GM23338 (cell line): ENCODE data around the gene GRIK2. TPM values are rescaled to one million over a fixed set of nuclear protein-coding genes. Genes with fewer than 3 reads are reported as not detected.

Experiments used
- ATAC-seq: fragments of 200-7000 bp; cut with Tn5 transposase; 3 replicates; pipeline ENCODE4 v1.9.1; 2020
- DNase-seq: peaks from one replicate; pipeline ENCODE4 v3.0.0-alpha.2; 2015; ENCODE audit warnings: low spot score
- H2AFZ ChIP-seq: fragments of 200-600 bp; sonication (generic); 2 replicates; pipeline ENCODE4 v1.8.0; 2016; ENCODE audit warnings: antibody characterized with exemption, mild to moderate bottlenecking, moderate library complexity
- H3F3A ChIP-seq: fragments of 200-600 bp; sonication (generic); replicated peaks from 2 replicates; pipeline ENCODE4 v1.8.0; 2017; ENCODE audit warnings: antibody characterized with exemption, mixed run types, low read depth
- H3K27ac ChIP-seq: fragments of 200-600 bp; sonication (generic); 2 replicates; pipeline ENCODE4 v1.6.1; 2016; ENCODE audit warnings: low read depth
- H3K27me3 ChIP-seq: fragments of 200-600 bp; sonication (generic); 2 replicates; pipeline ENCODE4 v1.8.0; 2016; ENCODE audit warnings: mild to moderate bottlenecking, mixed run types, moderate library complexity; ENCODE audit not compliant: insufficient read depth
- H3K36me3 ChIP-seq: fragments of 200-600 bp; sonication (generic); 2 replicates; pipeline ENCODE4 v1.8.0; 2016; ENCODE audit warnings: mild to moderate bottlenecking; ENCODE audit not compliant: insufficient read depth
- H3K4me1 ChIP-seq: fragments of 200-600 bp; sonication (generic); 2 replicates; pipeline ENCODE4 v1.8.0; 2016; ENCODE audit warnings: mild to moderate bottlenecking, moderate library complexity; ENCODE audit not compliant: insufficient read depth
- H3K4me2 ChIP-seq: fragments of 200-600 bp; sonication (generic); 2 replicates; pipeline ENCODE4 v1.7.1; 2017; ENCODE audit warnings: mixed run types
- H3K4me3 ChIP-seq: fragments of 200-600 bp; sonication (generic); 2 replicates; pipeline ENCODE4 v1.6.1; 2016; ENCODE audit warnings: mixed run types
- H3K79me2 ChIP-seq: fragments of 200-600 bp; sonication (generic); replicated peaks from 2 replicates; pipeline ENCODE4 v1.8.0; 2017; ENCODE audit warnings: mild to moderate bottlenecking; ENCODE audit not compliant: insufficient read depth
- H3K9me2 ChIP-seq: fragments of 200-600 bp; sonication (generic); 2 replicates; pipeline ENCODE4 v1.8.0; 2017; ENCODE audit not compliant: insufficient read depth
- H4K20me1 ChIP-seq: fragments of 200-600 bp; sonication (generic); replicated peaks from 2 replicates; pipeline ENCODE4 v1.8.0; 2017; ENCODE audit warnings: mild to moderate bottlenecking; ENCODE audit not compliant: insufficient read depth
- H3K27ac Mint-ChIP-seq: 2 replicates; pipeline ENCODE4 v1.8.0; 2020; ENCODE audit warnings: inconsistent platforms, mild to moderate bottlenecking, moderate library complexity, mixed read lengths
- H3K27me3 Mint-ChIP-seq: 3 replicates; pipeline ENCODE4 v1.8.0; 2022; ENCODE audit warnings: low read depth, mild to moderate bottlenecking, moderate library complexity, mixed read lengths, inconsistent platforms; ENCODE audit not compliant: insufficient read depth, poor library complexity
- H3K36me3 Mint-ChIP-seq: 3 replicates; pipeline ENCODE4 v1.8.0; 2021; ENCODE audit warnings: low read depth, mild to moderate bottlenecking, inconsistent platforms, moderate library complexity, mixed read lengths
- H3K4me1 Mint-ChIP-seq: 3 replicates; pipeline ENCODE4 v1.8.0; 2020; ENCODE audit warnings: mild to moderate bottlenecking, inconsistent platforms, mixed read lengths
- H3K4me3 Mint-ChIP-seq: 3 replicates; pipeline ENCODE4 v1.8.0; 2021; ENCODE audit warnings: moderate library complexity, mild to moderate bottlenecking, inconsistent platforms, mixed read lengths
- H3K9me3 Mint-ChIP-seq: 3 replicates; pipeline ENCODE4 v1.8.0; 2020; ENCODE audit warnings: moderate library complexity, mild to moderate bottlenecking, inconsistent platforms, mixed read lengths
- CREB1 ChIP-seq: fragments of 250-450 bp; sonication (Bioruptor Pico); IDR thresholded peaks from 2 replicates; pipeline ENCODE4 v1.5.0; 2020; ENCODE audit warnings: low read depth, mild to moderate bottlenecking, moderate library complexity
- EZH2 ChIP-seq: fragments of 200-600 bp; sonication (generic); IDR thresholded peaks from one replicate; pipeline ENCODE4 v1.8.0; 2017; ENCODE audit warnings: antibody characterized with exemption, mild to moderate bottlenecking, low read depth; ENCODE audit not compliant: unreplicated experiment
- EZH2phosphoT487 ChIP-seq: fragments of 200-600 bp; sonication (generic); IDR thresholded peaks from one replicate; pipeline ENCODE4 v1.8.1; 2018; ENCODE audit warnings: antibody characterized with exemption; ENCODE audit not compliant: unreplicated experiment
- JUNB ChIP-seq: IDR thresholded peaks from one replicate; pipeline ENCODE4 v1.6.1; 2016; ENCODE audit warnings: antibody characterized with exemption; ENCODE audit not compliant: unreplicated experiment
- NANOG ChIP-seq: IDR thresholded peaks from 2 replicates; pipeline ENCODE4 v1.6.1; 2016; ENCODE audit warnings: antibody characterized with exemption, borderline replicate concordance
- POLR2AphosphoS5 ChIP-seq: IDR thresholded peaks from 2 replicates; pipeline ENCODE4 v1.6.1; 2016; ENCODE audit warnings: antibody characterized with exemption, low read depth
- STAT1 ChIP-seq: IDR thresholded peaks from one replicate; pipeline ENCODE4 v1.6.1; 2016; ENCODE audit warnings: antibody characterized with exemption; ENCODE audit not compliant: unreplicated experiment
- ZNF114 ChIP-seq: fragments of 250-450 bp; sonication (Bioruptor Pico); IDR thresholded peaks from 2 replicates; pipeline ENCODE4 v1.5.0; 2020; ENCODE audit warnings: mild to moderate bottlenecking, moderate library complexity
- ZNF331 ChIP-seq: fragments of 250-450 bp; sonication (Bioruptor Pico); IDR thresholded peaks from 2 replicates; pipeline ENCODE4 v1.5.0; 2020; ENCODE audit warnings: low read depth, mild to moderate bottlenecking, moderate library complexity
- polyA plus RNA-seq: library from polyadenylated mRNA; unstranded; fragments of >200 nt; fragmentation: Nextera tagmentation; extraction: Ambion mirVana; gene quantifications from 2 replicates; pipeline ENCODE4 v1.2.1, GENCODE V29; 2016
- total RNA-seq: library from RNA; depleted of rRNA; stranded (reverse); fragments of >200 nt; shearing (Covaris generic); gene quantifications from 2 replicates; pipeline ENCODE4 v1.2.3, GENCODE V29; 2014
- TF ChIP-seq, protein P1 (sequence below): IDR thresholded peaks from 2 replicates; pipeline ENCODE4 v1.6.1; 2016; ENCODE audit warnings: antibody characterized with exemption
- TF ChIP-seq, protein P2 (sequence below), 2 experiments: fragments of 200-600 bp in 1 of 2; sonication (generic) in 1 of 2; conservative IDR thresholded peaks; 2 replicates each; pipeline versions ENCODE4 v1.5.1 to v1.6.1; 2016 to 2017; ENCODE audit warnings: antibody characterized with exemption in 2 of 2, low read depth in 2 of 2, mild to moderate bottlenecking in 2 of 2, moderate library complexity in 1 of 2
- TF ChIP-seq, protein P3 (sequence below): fragments of 250-450 bp; sonication (Bioruptor Pico); IDR thresholded peaks from 2 replicates; pipeline ENCODE4 v1.5.0; 2020; ENCODE audit warnings: mild to moderate bottlenecking, moderate library complexity
- TF ChIP-seq, protein P4 (sequence below): IDR thresholded peaks from one replicate; pipeline ENCODE4 v1.6.1; 2018; ENCODE audit warnings: antibody characterized with exemption; ENCODE audit not compliant: unreplicated experiment

GRIK2 gene
- total and polyA plus RNA-seq, 2 experiments from 2014 or later = 0.73 to 3.0 TPM

DNA sequence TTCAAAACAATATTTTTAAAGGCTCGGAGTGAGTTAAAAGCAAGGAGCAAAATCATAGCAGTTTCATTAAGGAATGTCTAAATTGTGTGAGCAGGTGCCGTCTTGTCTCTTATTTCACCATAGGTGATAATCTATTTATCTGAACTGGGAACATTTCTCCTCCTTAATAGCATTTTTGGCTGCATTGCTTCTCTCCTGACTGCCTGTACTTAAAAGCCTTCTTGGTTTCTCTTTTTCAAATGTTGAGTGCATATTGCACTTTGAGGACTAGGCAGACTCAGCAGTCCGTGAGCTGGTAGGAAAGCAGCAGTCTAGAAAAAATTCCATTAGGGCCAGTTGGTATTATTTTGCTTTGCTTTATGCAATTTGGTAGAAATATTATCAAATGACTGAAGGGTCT lies 645.9 kb downstream of the GRIK2 start:
- Mint-ChIP-seq H3K9me3 (no peaks in the 10 kb centered on the region; the same call in 2 of the 3 replicates), H3K4me1 (peaks cover 14% of the 10 kb centered on the region; the same call in 2 of the 3 replicates), H3K36me3 (peaks cover under 1% of the 10 kb centered on the region; the same call in 1 of the 3 replicates), H3K27me3 (peaks cover 4% of the 10 kb centered on the region), H3K4me3 (no peak overlapping the region), H3K27ac (no peak overlapping the region)
- H4K20me1 ChIP-seq = no peaks in the 10 kb centered on the region
- H3K4me2 ChIP-seq = no peak overlapping the region
- no peaks in the 10 kb centered on the region for H3K79me2 ChIP-seq
- no peak overlapping the region for H2AFZ ChIP-seq
- ATAC-seq (no peak), DNase-seq (no peak)
- no peak overlapping the region for H3K27ac ChIP-seq
- no peaks in the 10 kb centered on the region for H3K27me3 ChIP-seq
- no peaks in the 10 kb centered on the region for H3F3A ChIP-seq
- H3K4me1 ChIP-seq = peaks cover 7% of the 10 kb centered on the region; the same call in 1 of the 2 replicates
- no peaks in the 10 kb centered on the region for H3K36me3 ChIP-seq
- H3K9me2 ChIP-seq = no peaks in the 10 kb centered on the region
- TF ChIP-seq CREB1 = no peak
- no peak for TF ChIP-seq EZH2
- TF ChIP-seq, protein P1, sequence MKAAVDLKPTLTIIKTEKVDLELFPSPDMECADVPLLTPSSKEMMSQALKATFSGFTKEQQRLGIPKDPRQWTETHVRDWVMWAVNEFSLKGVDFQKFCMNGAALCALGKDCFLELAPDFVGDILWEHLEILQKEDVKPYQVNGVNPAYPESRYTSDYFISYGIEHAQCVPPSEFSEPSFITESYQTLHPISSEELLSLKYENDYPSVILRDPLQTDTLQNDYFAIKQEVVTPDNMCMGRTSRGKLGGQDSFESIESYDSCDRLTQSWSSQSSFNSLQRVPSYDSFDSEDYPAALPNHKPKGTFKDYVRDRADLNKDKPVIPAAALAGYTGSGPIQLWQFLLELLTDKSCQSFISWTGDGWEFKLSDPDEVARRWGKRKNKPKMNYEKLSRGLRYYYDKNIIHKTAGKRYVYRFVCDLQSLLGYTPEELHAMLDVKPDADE = no peak
- no peak for TF ChIP-seq STAT1
- TF ChIP-seq, protein P2, sequence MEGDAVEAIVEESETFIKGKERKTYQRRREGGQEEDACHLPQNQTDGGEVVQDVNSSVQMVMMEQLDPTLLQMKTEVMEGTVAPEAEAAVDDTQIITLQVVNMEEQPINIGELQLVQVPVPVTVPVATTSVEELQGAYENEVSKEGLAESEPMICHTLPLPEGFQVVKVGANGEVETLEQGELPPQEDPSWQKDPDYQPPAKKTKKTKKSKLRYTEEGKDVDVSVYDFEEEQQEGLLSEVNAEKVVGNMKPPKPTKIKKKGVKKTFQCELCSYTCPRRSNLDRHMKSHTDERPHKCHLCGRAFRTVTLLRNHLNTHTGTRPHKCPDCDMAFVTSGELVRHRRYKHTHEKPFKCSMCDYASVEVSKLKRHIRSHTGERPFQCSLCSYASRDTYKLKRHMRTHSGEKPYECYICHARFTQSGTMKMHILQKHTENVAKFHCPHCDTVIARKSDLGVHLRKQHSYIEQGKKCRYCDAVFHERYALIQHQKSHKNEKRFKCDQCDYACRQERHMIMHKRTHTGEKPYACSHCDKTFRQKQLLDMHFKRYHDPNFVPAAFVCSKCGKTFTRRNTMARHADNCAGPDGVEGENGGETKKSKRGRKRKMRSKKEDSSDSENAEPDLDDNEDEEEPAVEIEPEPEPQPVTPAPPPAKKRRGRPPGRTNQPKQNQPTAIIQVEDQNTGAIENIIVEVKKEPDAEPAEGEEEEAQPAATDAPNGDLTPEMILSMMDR (conservative IDR thresholded peaks at IDR 0.05; ENCODE audit: low read depth in 2 of 2) = no peak
- TF ChIP-seq, protein P3, sequence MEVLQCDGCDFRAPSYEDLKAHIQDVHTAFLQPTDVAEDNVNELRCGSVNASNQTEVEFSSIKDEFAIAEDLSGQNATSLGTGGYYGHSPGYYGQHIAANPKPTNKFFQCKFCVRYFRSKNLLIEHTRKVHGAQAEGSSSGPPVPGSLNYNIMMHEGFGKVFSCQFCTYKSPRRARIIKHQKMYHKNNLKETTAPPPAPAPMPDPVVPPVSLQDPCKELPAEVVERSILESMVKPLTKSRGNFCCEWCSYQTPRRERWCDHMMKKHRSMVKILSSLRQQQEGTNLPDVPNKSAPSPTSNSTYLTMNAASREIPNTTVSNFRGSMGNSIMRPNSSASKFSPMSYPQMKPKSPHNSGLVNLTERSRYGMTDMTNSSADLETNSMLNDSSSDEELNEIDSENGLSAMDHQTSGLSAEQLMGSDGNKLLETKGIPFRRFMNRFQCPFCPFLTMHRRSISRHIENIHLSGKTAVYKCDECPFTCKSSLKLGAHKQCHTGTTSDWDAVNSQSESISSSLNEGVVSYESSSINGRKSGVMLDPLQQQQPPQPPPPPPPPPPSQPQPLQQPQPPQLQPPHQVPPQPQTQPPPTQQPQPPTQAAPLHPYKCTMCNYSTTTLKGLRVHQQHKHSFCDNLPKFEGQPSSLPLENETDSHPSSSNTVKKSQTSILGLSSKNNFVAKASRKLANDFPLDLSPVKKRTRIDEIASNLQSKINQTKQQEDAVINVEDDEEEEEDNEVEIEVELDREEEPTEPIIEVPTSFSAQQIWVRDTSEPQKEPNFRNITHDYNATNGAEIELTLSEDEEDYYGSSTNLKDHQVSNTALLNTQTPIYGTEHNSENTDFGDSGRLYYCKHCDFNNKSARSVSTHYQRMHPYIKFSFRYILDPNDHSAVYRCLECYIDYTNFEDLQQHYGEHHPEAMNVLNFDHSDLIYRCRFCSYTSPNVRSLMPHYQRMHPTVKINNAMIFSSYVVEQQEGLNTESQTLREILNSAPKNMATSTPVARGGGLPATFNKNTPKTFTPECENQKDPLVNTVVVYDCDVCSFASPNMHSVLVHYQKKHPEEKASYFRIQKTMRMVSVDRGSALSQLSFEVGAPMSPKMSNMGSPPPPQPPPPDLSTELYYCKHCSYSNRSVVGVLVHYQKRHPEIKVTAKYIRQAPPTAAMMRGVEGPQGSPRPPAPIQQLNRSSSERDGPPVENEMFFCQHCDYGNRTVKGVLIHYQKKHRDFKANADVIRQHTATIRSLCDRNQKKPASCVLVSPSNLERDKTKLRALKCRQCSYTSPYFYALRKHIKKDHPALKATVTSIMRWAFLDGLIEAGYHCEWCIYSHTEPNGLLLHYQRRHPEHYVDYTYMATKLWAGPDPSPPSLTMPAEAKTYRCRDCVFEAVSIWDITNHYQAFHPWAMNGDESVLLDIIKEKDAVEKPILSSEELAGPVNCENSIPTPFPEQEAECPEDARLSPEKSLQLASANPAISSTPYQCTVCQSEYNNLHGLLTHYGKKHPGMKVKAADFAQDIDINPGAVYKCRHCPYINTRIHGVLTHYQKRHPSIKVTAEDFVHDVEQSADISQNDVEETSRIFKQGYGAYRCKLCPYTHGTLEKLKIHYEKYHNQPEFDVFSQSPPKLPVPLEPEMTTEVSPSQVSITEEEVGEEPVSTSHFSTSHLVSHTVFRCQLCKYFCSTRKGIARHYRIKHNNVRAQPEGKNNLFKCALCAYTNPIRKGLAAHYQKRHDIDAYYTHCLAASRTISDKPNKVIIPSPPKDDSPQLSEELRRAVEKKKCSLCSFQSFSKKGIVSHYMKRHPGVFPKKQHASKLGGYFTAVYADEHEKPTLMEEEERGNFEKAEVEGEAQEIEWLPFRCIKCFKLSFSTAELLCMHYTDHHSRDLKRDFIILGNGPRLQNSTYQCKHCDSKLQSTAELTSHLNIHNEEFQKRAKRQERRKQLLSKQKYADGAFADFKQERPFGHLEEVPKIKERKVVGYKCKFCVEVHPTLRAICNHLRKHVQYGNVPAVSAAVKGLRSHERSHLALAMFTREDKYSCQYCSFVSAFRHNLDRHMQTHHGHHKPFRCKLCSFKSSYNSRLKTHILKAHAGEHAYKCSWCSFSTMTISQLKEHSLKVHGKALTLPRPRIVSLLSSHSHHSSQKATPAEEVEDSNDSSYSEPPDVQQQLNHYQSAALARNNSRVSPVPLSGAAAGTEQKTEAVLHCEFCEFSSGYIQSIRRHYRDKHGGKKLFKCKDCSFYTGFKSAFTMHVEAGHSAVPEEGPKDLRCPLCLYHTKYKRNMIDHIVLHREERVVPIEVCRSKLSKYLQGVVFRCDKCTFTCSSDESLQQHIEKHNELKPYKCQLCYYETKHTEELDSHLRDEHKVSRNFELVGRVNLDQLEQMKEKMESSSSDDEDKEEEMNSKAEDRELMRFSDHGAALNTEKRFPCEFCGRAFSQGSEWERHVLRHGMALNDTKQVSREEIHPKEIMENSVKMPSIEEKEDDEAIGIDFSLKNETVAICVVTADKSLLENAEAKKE (CRISPR knock-in tag) = no peak
- TF ChIP-seq JUNB = no peak
- TF ChIP-seq, protein P4, sequence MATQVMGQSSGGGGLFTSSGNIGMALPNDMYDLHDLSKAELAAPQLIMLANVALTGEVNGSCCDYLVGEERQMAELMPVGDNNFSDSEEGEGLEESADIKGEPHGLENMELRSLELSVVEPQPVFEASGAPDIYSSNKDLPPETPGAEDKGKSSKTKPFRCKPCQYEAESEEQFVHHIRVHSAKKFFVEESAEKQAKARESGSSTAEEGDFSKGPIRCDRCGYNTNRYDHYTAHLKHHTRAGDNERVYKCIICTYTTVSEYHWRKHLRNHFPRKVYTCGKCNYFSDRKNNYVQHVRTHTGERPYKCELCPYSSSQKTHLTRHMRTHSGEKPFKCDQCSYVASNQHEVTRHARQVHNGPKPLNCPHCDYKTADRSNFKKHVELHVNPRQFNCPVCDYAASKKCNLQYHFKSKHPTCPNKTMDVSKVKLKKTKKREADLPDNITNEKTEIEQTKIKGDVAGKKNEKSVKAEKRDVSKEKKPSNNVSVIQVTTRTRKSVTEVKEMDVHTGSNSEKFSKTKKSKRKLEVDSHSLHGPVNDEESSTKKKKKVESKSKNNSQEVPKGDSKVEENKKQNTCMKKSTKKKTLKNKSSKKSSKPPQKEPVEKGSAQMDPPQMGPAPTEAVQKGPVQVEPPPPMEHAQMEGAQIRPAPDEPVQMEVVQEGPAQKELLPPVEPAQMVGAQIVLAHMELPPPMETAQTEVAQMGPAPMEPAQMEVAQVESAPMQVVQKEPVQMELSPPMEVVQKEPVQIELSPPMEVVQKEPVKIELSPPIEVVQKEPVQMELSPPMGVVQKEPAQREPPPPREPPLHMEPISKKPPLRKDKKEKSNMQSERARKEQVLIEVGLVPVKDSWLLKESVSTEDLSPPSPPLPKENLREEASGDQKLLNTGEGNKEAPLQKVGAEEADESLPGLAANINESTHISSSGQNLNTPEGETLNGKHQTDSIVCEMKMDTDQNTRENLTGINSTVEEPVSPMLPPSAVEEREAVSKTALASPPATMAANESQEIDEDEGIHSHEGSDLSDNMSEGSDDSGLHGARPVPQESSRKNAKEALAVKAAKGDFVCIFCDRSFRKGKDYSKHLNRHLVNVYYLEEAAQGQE = no peak
- no peak for TF ChIP-seq POLR2AphosphoS5
- TF ChIP-seq NANOG = no peak
- TF ChIP-seq ZNF114 (CRISPR knock-in tag) = no peak
- no peak for TF ChIP-seq ZNF331
- no peak for TF ChIP-seq EZH2phosphoT487
- no peak overlapping the region for H3K4me3 ChIP-seq
